Activated CD4-positive, alpha-beta memory T cell treated with anti-CD3 and anti-CD28 coated beads for 36 hours (primary cell): Measurements from ENCODE around the gene RUBCNL. TPM values are rescaled to one million over a fixed set of nuclear protein-coding genes. Genes with fewer than 3 reads are reported as not detected.
"Not testable (repeated sequence)": the region's sequence is repeated elsewhere in the genome, so short reads cannot be mapped to it uniquely, and the experiment has no call there.

Source experiments
- CTCF ChIA-PET: fragments of 350-600 bp; sonication (Branson Sonifier 250); formaldehyde crosslinking; loops from one replicate; lab custom pipeline; 2021; ENCODE audit warnings: antibody characterized with exemption, inconsistent platforms; lab: Charles Lee
- POLR2A ChIA-PET: fragments of 350-600 bp; sonication (Branson Sonifier 250); formaldehyde crosslinking; loops from one replicate; lab custom pipeline; 2021; ENCODE audit warnings: antibody characterized with exemption; lab: Charles Lee
- DNase-seq: peaks from one replicate; pipeline ENCODE4 v3.0.0-alpha.2; 2020
- H3K27ac Mint-ChIP-seq: one replicate; pipeline ENCODE4 v1.8.0; 2021; ENCODE audit warnings: mixed read lengths
- H3K27me3 Mint-ChIP-seq: one replicate; pipeline ENCODE4 v1.8.0; 2021; ENCODE audit warnings: mixed read lengths
- H3K36me3 Mint-ChIP-seq: one replicate; pipeline ENCODE4 v1.8.0; 2021; ENCODE audit warnings: mixed read lengths
- H3K4me1 Mint-ChIP-seq: one replicate; pipeline ENCODE4 v1.8.0; 2021; ENCODE audit warnings: low read depth, mixed read lengths
- H3K4me3 Mint-ChIP-seq: one replicate; pipeline ENCODE4 v1.8.0; 2021; ENCODE audit warnings: mild to moderate bottlenecking, mixed read lengths
- H3K9me3 Mint-ChIP-seq: one replicate; pipeline ENCODE4 v1.8.0; 2021; ENCODE audit warnings: mixed read lengths
- intact Hi-C: fragments of 100-400 bp; cut with micrococcal nuclease; formaldehyde crosslinking; loops from one replicate; pipeline ENCODE4 v1.15.1; 2023
- total RNA-seq, 2 experiments: library from RNA; stranded (reverse); gene quantifications; one replicate each; pipeline ENCODE4 v1.2.3, GENCODE V29; 2021

Gene RUBCNL
- total RNA-seq, 2 experiments from 2014 or later = 0.73 to 0.74 TPM

DNA sequence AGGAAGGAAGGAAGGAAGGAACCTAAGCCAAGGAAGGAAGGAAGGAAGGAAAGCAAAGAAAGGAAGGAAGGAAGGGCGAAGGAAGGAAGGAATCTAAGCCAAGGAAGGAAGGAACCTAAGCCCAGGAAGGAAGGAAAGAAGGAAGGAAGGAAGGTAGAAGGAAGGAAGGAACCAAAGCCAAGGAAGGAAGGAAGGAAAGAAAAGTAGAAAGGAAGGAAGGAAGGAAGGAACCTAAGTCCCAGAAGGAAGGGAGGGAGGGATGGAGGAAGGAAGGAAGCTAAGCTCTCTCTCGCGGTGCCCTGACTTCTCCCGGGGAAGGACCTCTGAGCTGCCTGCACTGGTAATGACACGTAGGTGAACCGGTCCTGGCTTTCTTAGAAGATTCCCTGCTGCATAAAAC, 1.3 kb upstream of the RUBCNL start:
- ChIA-PET POLR2A (interaction anchor here (0.6 kb wide), 1 partner anchor 264 kb away, joined by 3 read pairs; no protein-coding TSS in a partner anchor), CTCF (interaction anchor here (0.7 to 1.1 kb wide), 3 partner anchors 47 to 220 kb away, joined by 3 read pairs; no protein-coding TSS in a partner anchor)
- H3K4me3 Mint-ChIP-seq = no peak overlapping the region
- no peak overlapping the region for H3K27ac Mint-ChIP-seq
- no peak for DNase-seq
- no peaks in the 10 kb centered on the region for H3K9me3 Mint-ChIP-seq
- no peaks in the 10 kb centered on the region for H3K36me3 Mint-ChIP-seq
- intact Hi-C loops = no loop called here
- H3K4me1 Mint-ChIP-seq = peaks cover 25% of the 10 kb centered on the region
- peaks cover 34% of the 10 kb centered on the region for H3K27me3 Mint-ChIP-seq

DNA sequence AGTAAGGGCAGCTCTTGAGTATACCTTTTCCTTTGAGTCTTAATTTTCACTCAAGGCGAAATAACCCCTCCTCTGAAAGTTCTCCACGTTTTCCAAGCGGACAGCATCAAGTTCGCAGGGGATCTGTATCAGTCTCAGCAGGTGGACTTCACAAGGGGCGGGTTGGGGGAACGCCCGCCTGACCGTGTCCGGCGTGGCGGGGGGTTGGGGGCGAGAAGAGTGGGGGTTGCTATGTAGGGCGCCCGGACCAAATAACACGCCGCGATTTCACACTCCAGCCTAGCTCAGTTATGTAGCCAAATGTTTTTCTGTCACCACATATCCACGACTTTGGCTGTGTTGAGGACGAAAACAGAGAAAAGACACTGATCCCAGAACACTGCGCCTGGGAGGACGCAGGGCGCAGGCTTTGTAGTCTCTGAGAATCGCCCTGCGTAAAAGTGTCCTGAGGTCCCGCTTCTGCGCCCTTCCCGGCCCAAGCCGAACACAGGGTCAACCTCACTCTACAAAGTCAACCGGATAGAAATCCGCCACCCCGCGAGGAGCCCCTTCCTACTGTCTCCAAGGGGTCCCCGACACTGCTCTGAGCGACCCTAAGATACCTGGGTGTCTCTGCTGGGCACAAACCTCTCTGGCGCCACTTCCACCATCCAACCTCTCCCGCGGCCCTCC, 524 bp downstream of the RUBCNL start:
- POLR2A ChIA-PET = no interaction called here
- CTCF ChIA-PET = no interaction called here
- Mint-ChIP-seq H3K9me3 (no peaks in the 10 kb centered on the region), H3K27me3 (peaks cover 39% of the 10 kb centered on the region), H3K36me3 (no peaks in the 10 kb centered on the region), H3K4me1 (peaks cover 25% of the 10 kb centered on the region), H3K27ac (no peak overlapping the region), H3K4me3 (peak overlapping the region; percentile 76)
- intact Hi-C loops = loop anchor here (1.0 kb wide), 1 partner anchor 45 kb away; no protein-coding TSS in a partner anchor
- DNase-seq = no peak

DNA sequence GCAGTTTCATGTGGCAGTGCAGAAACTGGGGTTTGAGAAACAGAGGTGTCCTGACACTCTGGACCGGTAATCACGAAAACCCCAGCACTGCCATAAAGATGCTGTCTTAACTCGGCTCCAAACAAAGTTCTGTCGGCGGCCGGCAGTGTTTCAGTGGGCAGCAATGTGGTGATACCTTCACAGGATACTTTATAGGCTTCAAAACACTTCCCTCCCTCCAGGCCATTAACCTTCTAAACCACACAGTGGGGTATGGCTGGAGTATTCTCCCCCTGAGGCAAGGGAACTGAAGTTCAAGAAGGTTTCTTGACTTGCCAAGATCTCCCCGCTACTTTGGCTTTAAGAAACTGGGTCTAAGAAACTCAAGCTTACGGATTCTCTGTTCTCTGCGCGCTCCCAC, 1.1 kb downstream of the RUBCNL start:
- H3K27ac Mint-ChIP-seq = no peak overlapping the region
- intact Hi-C loops = no loop called here
- H3K9me3 Mint-ChIP-seq = no peaks in the 10 kb centered on the region
- peaks cover 39% of the 10 kb centered on the region for H3K27me3 Mint-ChIP-seq
- H3K36me3 Mint-ChIP-seq = no peaks in the 10 kb centered on the region
- peaks cover 25% of the 10 kb centered on the region for H3K4me1 Mint-ChIP-seq
- peak overlapping the region; percentile 0 for H3K4me3 Mint-ChIP-seq
- no peak for DNase-seq
- ChIA-PET POLR2A (no interaction called here), CTCF (no interaction called here)

GRCh38 chr13:46383383-46383782, 3.7 kb downstream of the RUBCNL start:
- Mint-ChIP-seq H3K9me3 (no peaks in the 10 kb centered on the region), H3K27me3 (peaks cover 40% of the 10 kb centered on the region), H3K36me3 (no peaks in the 10 kb centered on the region), H3K4me3 (no peak overlapping the region), H3K27ac (no peak overlapping the region), H3K4me1 (peaks cover 9% of the 10 kb centered on the region)
- CTCF ChIA-PET = no interaction called here
- no peak for DNase-seq
- intact Hi-C loops = no loop called here
- POLR2A ChIA-PET = no interaction called here

DNA sequence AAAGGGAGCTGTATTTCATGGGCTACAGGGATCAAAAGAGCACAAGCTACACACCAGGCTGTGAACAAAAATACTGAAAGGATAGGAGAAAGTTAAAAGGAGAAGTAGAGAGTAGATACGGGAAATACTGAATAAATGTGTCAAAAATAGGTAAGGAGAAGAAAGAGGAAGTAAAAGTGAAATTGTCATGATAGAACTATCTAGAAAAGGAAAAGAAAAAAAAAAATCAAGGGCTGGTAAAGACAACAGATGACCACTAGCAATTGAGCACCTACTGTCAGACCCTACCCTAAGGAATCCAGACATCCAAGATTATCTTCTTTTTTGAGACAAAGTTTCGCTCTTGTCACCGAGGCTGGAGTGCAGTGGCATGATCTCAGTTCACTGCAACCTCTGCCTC, 4.8 kb downstream of the RUBCNL start:
- ChIA-PET POLR2A (no interaction called here), CTCF (no interaction called here)
- Mint-ChIP-seq H3K4me3 (no peak overlapping the region), H3K4me1 (peaks cover 4% of the 10 kb centered on the region), H3K36me3 (no peaks in the 10 kb centered on the region), H3K27ac (no peak overlapping the region), H3K9me3 (no peaks in the 10 kb centered on the region), H3K27me3 (peaks cover 34% of the 10 kb centered on the region)
- intact Hi-C loops = no loop called here
- no peak for DNase-seq

- no peak overlapping the region for H3K27ac Mint-ChIP-seq
- H3K36me3 Mint-ChIP-seq = no peaks in the 10 kb centered on the region
- peaks cover 19% of the 10 kb centered on the region for H3K27me3 Mint-ChIP-seq
- H3K4me3 Mint-ChIP-seq = no peak overlapping the region
- ChIA-PET CTCF (interaction anchor here (0.6 kb wide), 1 partner anchor 1811 kb away, joined by 4 read pairs; no protein-coding TSS in a partner anchor), POLR2A (no interaction called here)
- DNase-seq = no peak
- no peaks in the 10 kb centered on the region for H3K4me1 Mint-ChIP-seq
- no peaks in the 10 kb centered on the region for H3K9me3 Mint-ChIP-seq
- intact Hi-C loops = no loop called here
Observed at GRCh38 chr13:46380242-46380641, 6.8 kb downstream of the RUBCNL start.

DNA sequence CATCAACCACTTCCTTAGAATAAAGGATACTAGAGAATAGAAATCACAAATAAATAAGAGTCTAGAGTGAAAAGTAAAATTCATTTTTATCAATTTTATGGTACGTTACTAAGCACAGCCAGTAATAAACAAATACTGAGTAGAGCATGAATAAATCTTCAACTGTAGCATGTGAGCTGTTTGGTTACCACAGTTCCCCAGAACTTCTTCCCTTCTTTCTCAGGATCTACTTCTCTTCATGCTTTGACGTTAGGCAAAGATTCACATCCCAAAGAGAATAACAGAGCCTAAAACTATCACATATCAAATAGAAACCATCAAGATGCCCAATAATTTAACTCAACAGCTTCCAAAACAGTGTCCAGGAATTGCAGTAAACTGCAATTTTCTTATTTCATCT, 7.4 kb downstream of the RUBCNL start:
- no peaks in the 10 kb centered on the region for H3K4me1 Mint-ChIP-seq
- peaks cover 13% of the 10 kb centered on the region for H3K27me3 Mint-ChIP-seq
- intact Hi-C loops = no loop called here
- ChIA-PET POLR2A (no interaction called here), CTCF (interaction anchor here (0.6 kb wide), 1 partner anchor 1810 kb away, joined by 4 read pairs; no protein-coding TSS in a partner anchor)
- H3K4me3 Mint-ChIP-seq = no peak overlapping the region
- no peaks in the 10 kb centered on the region for H3K36me3 Mint-ChIP-seq
- H3K27ac Mint-ChIP-seq = no peak overlapping the region
- H3K9me3 Mint-ChIP-seq = no peaks in the 10 kb centered on the region
- DNase-seq = no peak

GRCh38 chr13:46378411-46378810, 8.6 kb downstream of the RUBCNL start:
- no peaks in the 10 kb centered on the region for H3K4me1 Mint-ChIP-seq
- H3K27me3 Mint-ChIP-seq = peaks cover 7% of the 10 kb centered on the region
- DNase-seq = no peak
- no peak overlapping the region for H3K4me3 Mint-ChIP-seq
- no peak overlapping the region for H3K27ac Mint-ChIP-seq
- no peaks in the 10 kb centered on the region for H3K36me3 Mint-ChIP-seq
- intact Hi-C loops = no loop called here
- H3K9me3 Mint-ChIP-seq = no peaks in the 10 kb centered on the region
- POLR2A ChIA-PET = interaction anchor here (0.6 kb wide), 1 partner anchor 44 kb away, joined by 4 read pairs; no protein-coding TSS in a partner anchor
- CTCF ChIA-PET = no interaction called here

- Mint-ChIP-seq H3K4me3 (no peak overlapping the region), H3K27me3 (peaks cover 4% of the 10 kb centered on the region), H3K27ac (no peak overlapping the region), H3K9me3 (no peaks in the 10 kb centered on the region), H3K4me1 (no peaks in the 10 kb centered on the region), H3K36me3 (no peaks in the 10 kb centered on the region)
- ChIA-PET POLR2A (no interaction called here), CTCF (no interaction called here)
- DNase-seq = no peak
- intact Hi-C loops = no loop called here
Observed at GRCh38 chr13:46377554-46377953, 9.5 kb downstream of the RUBCNL start.

GRCh38 chr13:46374710-46375109, 12.3 kb downstream of the RUBCNL start:
- ChIA-PET CTCF (no interaction called here), POLR2A (no interaction called here)
- Mint-ChIP-seq H3K27me3 (peaks cover 1% of the 10 kb centered on the region), H3K4me3 (no peak overlapping the region), H3K27ac (no peak overlapping the region), H3K4me1 (peaks cover under 1% of the 10 kb centered on the region), H3K36me3 (no peaks in the 10 kb centered on the region), H3K9me3 (no peaks in the 10 kb centered on the region)
- no peak for DNase-seq
- intact Hi-C loops = no loop called here

DNA sequence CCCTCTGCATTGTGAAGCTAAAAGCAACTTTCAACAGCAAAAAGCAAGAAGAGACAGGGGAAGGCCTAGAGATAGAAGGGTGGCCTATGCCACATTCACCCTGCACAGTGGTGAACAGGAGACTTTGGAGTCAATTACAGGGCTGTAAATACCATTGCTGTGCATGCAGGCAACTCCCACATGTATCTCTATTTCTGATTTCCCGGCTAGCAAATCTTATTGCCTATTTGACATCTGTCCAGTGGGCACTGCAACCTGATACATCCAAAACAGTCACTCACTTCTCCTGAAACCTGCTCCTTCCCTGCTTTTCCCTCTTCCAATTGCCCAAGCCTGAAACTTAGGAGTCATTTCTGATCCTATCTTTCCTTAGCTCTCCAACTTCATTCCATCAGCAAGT, 13.4 kb downstream of the RUBCNL start:
- CTCF ChIA-PET = no interaction called here
- POLR2A ChIA-PET = interaction anchor here (0.5 kb wide), 1 partner anchor 39 kb away, joined by 3 read pairs; no protein-coding TSS in a partner anchor
- Mint-ChIP-seq H3K4me3 (no peak overlapping the region), H3K9me3 (no peaks in the 10 kb centered on the region), H3K36me3 (no peaks in the 10 kb centered on the region), H3K4me1 (peaks cover 4% of the 10 kb centered on the region), H3K27me3 (peaks cover 1% of the 10 kb centered on the region), H3K27ac (no peak overlapping the region)
- intact Hi-C loops = no loop called here
- DNase-seq = no peak

GRCh38 chr13:46372938-46373337, 14.1 kb downstream of the RUBCNL start:
- intact Hi-C loops, H3K4me1 Mint-ChIP-seq, H3K36me3 Mint-ChIP-seq, POLR2A ChIA-PET, DNase-seq, H3K27me3 Mint-ChIP-seq, H3K4me3 Mint-ChIP-seq, H3K9me3 Mint-ChIP-seq, H3K27ac Mint-ChIP-seq: not testable (repeated sequence)
- CTCF ChIA-PET = interaction anchor here (1.0 kb wide), 1 partner anchor 10 kb away, joined by 3 read pairs; no protein-coding TSS in a partner anchor

- CTCF ChIA-PET = interaction anchor here (1.0 kb wide), 1 partner anchor 9 kb away, joined by 3 read pairs; no protein-coding TSS in a partner anchor
- Mint-ChIP-seq H3K27ac (no peak overlapping the region), H3K9me3 (no peaks in the 10 kb centered on the region), H3K4me1 (peaks cover 7% of the 10 kb centered on the region), H3K27me3 (peaks cover 2% of the 10 kb centered on the region), H3K4me3 (no peak overlapping the region), H3K36me3 (no peaks in the 10 kb centered on the region)
- POLR2A ChIA-PET = no interaction called here
- intact Hi-C loops = no loop called here
- no peak for DNase-seq
Observed at GRCh38 chr13:46372071-46372470, 15.0 kb downstream of the RUBCNL start.
